Left ventricle myocardium inferior (tissue), 1 donor: Measurements from ENCODE around the gene ZBTB1. TPM values are rescaled to one million over a fixed set of nuclear protein-coding genes. Genes with fewer than 3 reads are reported as not detected.

Experiments used
- DNase-seq: peaks from one replicate; pipeline ENCODE4 v3.0.0-alpha.2; 2020
- H3K27ac ChIP-seq: fragments of 200-600 bp; replicated peaks from 2 replicates; pipeline ENCODE4 v1.8.0; 2021
- H3K27me3 ChIP-seq: fragments of 200-600 bp; 2 replicates; pipeline ENCODE4 v1.8.0; 2021; ENCODE audit warnings: low read depth
- H3K36me3 ChIP-seq: fragments of 200-600 bp; 2 replicates; pipeline ENCODE4 v1.8.0; 2021
- H3K4me1 ChIP-seq: fragments of 200-600 bp; 2 replicates; pipeline ENCODE4 v1.8.0; 2021
- H3K4me3 ChIP-seq: fragments of 200-600 bp; 2 replicates; pipeline ENCODE4 v1.8.0; 2021; ENCODE audit warnings: mild to moderate bottlenecking, moderate library complexity
- H3K9me3 ChIP-seq: fragments of 200-600 bp; replicated peaks from 2 replicates; pipeline ENCODE4 v1.8.0; 2021
- CTCF ChIP-seq: fragments of 200-600 bp; IDR thresholded peaks from 2 replicates; pipeline ENCODE4 v1.8.0; 2021; ENCODE audit warnings: antibody characterized with exemption, mild to moderate bottlenecking, borderline replicate concordance
- intact Hi-C: fragments of 100-400 bp; cut with micrococcal nuclease; formaldehyde crosslinking; loops from one replicate; pipeline ENCODE4 v1.11.0; 2022
- total RNA-seq: library from RNA; stranded (reverse); fragmentation: NEBNext Ultra II Directional; extraction: Animal tissue kit (Norgen Biotek cat#: 25700); gene quantifications from one replicate; pipeline ENCODE4 v1.2.1, GENCODE V29; 2021
- donor health status: DM: no; HTN: yes; CAD: no; lungs with severe emphysema.

The ZBTB1 gene
- total RNA-seq, 1 donor from 2014 or later = 25.9 TPM

GRCh38 chr14:64496764-64497163, 7.8 kb upstream of the ZBTB1 start:
- Histone ChIP-seq H3K36me3 (no peaks in the 10 kb centered on the region), H3K4me3 (no peak overlapping the region), H3K27me3 (no peaks in the 10 kb centered on the region), H3K4me1 (peaks cover 67% of the 10 kb centered on the region), H3K9me3 (no peaks in the 10 kb centered on the region), H3K27ac (peak overlapping the region; percentile 74)
- no peak for DNase-seq
- intact Hi-C loops = no loop called here
- no peak for TF ChIP-seq CTCF

- H3K4me1 ChIP-seq = peaks cover 74% of the 10 kb centered on the region
- H3K9me3 ChIP-seq = no peaks in the 10 kb centered on the region
- peak overlapping the region; percentile 100 for H3K27ac ChIP-seq
- H3K36me3 ChIP-seq = no peaks in the 10 kb centered on the region
- no peak for DNase-seq
- intact Hi-C loops = no loop called here
- no peaks in the 10 kb centered on the region for H3K27me3 ChIP-seq
- TF ChIP-seq CTCF = no peak
- H3K4me3 ChIP-seq = no peak overlapping the region
These were observed 4.5 kb upstream of the ZBTB1 start for GRCh38 chr14:64500088-64500487.

- no peaks in the 10 kb centered on the region for H3K27me3 ChIP-seq
- H3K27ac ChIP-seq = peak overlapping the region; percentile 100
- peak; percentile 26 for TF ChIP-seq CTCF
- H3K4me3 ChIP-seq = peak overlapping the region; percentile 95
- DNase-seq = peak; percentile 66
- H3K36me3 ChIP-seq = no peaks in the 10 kb centered on the region
- no peaks in the 10 kb centered on the region for H3K9me3 ChIP-seq
- peaks cover 87% of the 10 kb centered on the region for H3K4me1 ChIP-seq
- intact Hi-C loops = no loop called here
These were observed 3.0 kb upstream of the ZBTB1 start for GRCh38 chr14:64501411-64502171.

- intact Hi-C loops = no loop called here
- no peaks in the 10 kb centered on the region for H3K27me3 ChIP-seq
- H3K27ac ChIP-seq = peak overlapping the region; percentile 100
- H3K4me1 ChIP-seq = peaks cover 87% of the 10 kb centered on the region
- peak overlapping the region; percentile 95 for H3K4me3 ChIP-seq
- TF ChIP-seq CTCF = no peak
- no peaks in the 10 kb centered on the region for H3K36me3 ChIP-seq
- no peaks in the 10 kb centered on the region for H3K9me3 ChIP-seq
- no peak for DNase-seq
These were observed 2.1 kb upstream of the ZBTB1 start for GRCh38 chr14:64502456-64502855.

- H3K9me3 ChIP-seq = no peaks in the 10 kb centered on the region
- DNase-seq = no peak
- peak overlapping the region; percentile 100 for H3K27ac ChIP-seq
- H3K4me1 ChIP-seq = peaks cover 90% of the 10 kb centered on the region
- no peaks in the 10 kb centered on the region for H3K36me3 ChIP-seq
- peak overlapping the region; percentile 95 for H3K4me3 ChIP-seq
- no peaks in the 10 kb centered on the region for H3K27me3 ChIP-seq
- intact Hi-C loops = no loop called here
- TF ChIP-seq CTCF = no peak
These were observed 1.6 kb upstream of the ZBTB1 start for GRCh38 chr14:64502887-64503433.
